H1 (cell line): ENCODE results near the gene PCDH9. TPM values are rescaled to one million over a fixed set of nuclear protein-coding genes. Genes with fewer than 3 reads are reported as not detected.
A peak's percentile ranks its signal among the peaks of the same experiment; 100 is the strongest.

Experiments
- CTCF ChIA-PET: fragments of 300-600 bp; sonication (Branson Sonifier 250); formaldehyde crosslinking; loops from one replicate; lab custom pipeline; 2021; ENCODE audit not compliant: partially characterized antibody; lab: Charles Lee
- POLR2A ChIA-PET: fragments of 300-600 bp; sonication (Branson Sonifier 250); formaldehyde crosslinking; loops from one replicate; lab custom pipeline; 2021; ENCODE audit warnings: inconsistent platforms; ENCODE audit not compliant: partially characterized antibody; lab: Charles Lee
- DNase-seq, 2 experiments: peaks; one replicate each; pipeline versions ENCODE4 v3.0.0 to v3.0.0-alpha.2; 2010 to 2022; ENCODE audit warnings: low spot score in 2 of 2, low read depth in 1 of 2, mixed read lengths in 1 of 2
- FAIRE-seq: peaks from 2 replicates; lab custom pipeline; 2011; peaks lifted over from hg19 to GRCh38; lab: Jason Lieb, UNC
- H2AFZ ChIP-seq: 2 replicates; pipeline ENCODE4 v1.8.1; 2012; ENCODE audit warnings: low read length, inconsistent platforms
- H2AK5ac ChIP-seq: 2 replicates; pipeline ENCODE4 v1.6.1; 2013; ENCODE audit warnings: low read depth, low read length
- H2BK120ac ChIP-seq: replicated peaks from 2 replicates; pipeline ENCODE3; 2013; ENCODE audit warnings: low read depth, low read length, inconsistent platforms
- H2BK12ac ChIP-seq: 2 replicates; pipeline ENCODE4 v1.6.1; 2013; ENCODE audit warnings: low read depth, low read length
- H2BK15ac ChIP-seq: 2 replicates; pipeline ENCODE4 v1.6.1; 2013; ENCODE audit warnings: low read length
- H2BK20ac ChIP-seq: 2 replicates; pipeline ENCODE4 v1.6.1; 2013; ENCODE audit warnings: low read length
- H2BK5ac ChIP-seq: 2 replicates; pipeline ENCODE4 v1.6.1; 2013; ENCODE audit warnings: low read depth, low read length
- H3K14ac ChIP-seq: 2 replicates; pipeline ENCODE4 v1.6.1; 2013; ENCODE audit warnings: inconsistent platforms; ENCODE audit not compliant: insufficient read length
- H3K18ac ChIP-seq: 2 replicates; pipeline ENCODE4 v1.6.1; 2013; ENCODE audit warnings: low read length; ENCODE audit errors: extremely low read depth
- H3K23ac ChIP-seq: 2 replicates; pipeline ENCODE4 v1.6.1; 2013; ENCODE audit warnings: inconsistent platforms; ENCODE audit not compliant: insufficient read length
- H3K23me2 ChIP-seq: 2 replicates; pipeline ENCODE4 v1.6.1; 2013; ENCODE audit warnings: low read depth, low read length
- H3K27ac ChIP-seq: 2 replicates; pipeline ENCODE4 v1.6.1; 2011; ENCODE audit warnings: low read depth, low read length, inconsistent platforms
- H3K27me3 ChIP-seq, 4 experiments: replicated peaks in 1 of 4; 1 replicate in 1 of 4; 2 replicates in 3 of 4; pipeline versions ENCODE4 v1.6.1 to v1.8.1; 2011 to 2013; ENCODE audit warnings: low read length in 3 of 4, mild to moderate bottlenecking in 3 of 4, inconsistent platforms in 2 of 4, mixed read lengths in 2 of 4, moderate library complexity in 1 of 4; ENCODE audit not compliant: control insufficient read depth in 3 of 4, insufficient read depth in 3 of 4; ENCODE audit errors: extremely low read depth in 1 of 4
- H3K36me3 ChIP-seq, 4 experiments: 2 replicates each; pipeline versions ENCODE4 v1.6.1 to v1.8.1; 2011 to 2013; ENCODE audit warnings: mild to moderate bottlenecking in 4 of 4, low read length in 3 of 4, moderate library complexity in 2 of 4, control low read depth in 1 of 4, inconsistent platforms in 1 of 4; ENCODE audit not compliant: insufficient read depth in 4 of 4, control insufficient read depth in 2 of 4
- H3K4ac ChIP-seq: replicated peaks from 2 replicates; pipeline ENCODE3; 2013; ENCODE audit warnings: low read length, low read depth, mixed read lengths, inconsistent platforms; ENCODE audit not compliant: insufficient read length
- H3K4me1 ChIP-seq, 4 experiments: replicated peaks in 1 of 4; 1 replicate in 1 of 4; 2 replicates in 3 of 4; pipeline versions ENCODE4 v1.6.1 to v1.8.1; 2011 to 2013; ENCODE audit warnings: low read length in 3 of 4, inconsistent platforms in 2 of 4, mixed read lengths in 1 of 4; ENCODE audit not compliant: insufficient read depth in 4 of 4, control insufficient read depth in 3 of 4
- H3K4me2 ChIP-seq, 2 experiments: 2 replicates each; pipeline versions ENCODE4 v1.6.1 to v1.8.1; 2011 to 2013; ENCODE audit warnings: low read depth in 2 of 2, low read length in 2 of 2, control low read depth in 1 of 2, inconsistent platforms in 1 of 2, mild to moderate bottlenecking in 1 of 2; ENCODE audit not compliant: insufficient read depth in 1 of 2
- H3K4me3 ChIP-seq, 4 experiments: fragments of 200-600, 300-600 bp in 1 of 4; sonication (generic), shearing (Covaris generic), sonication (Bioruptor Twin) in 1 of 4; 2 replicates each; pipeline versions ENCODE4 v1.5.1 to v1.8.1; 2011 to 2016; ENCODE audit warnings: low read length in 4 of 4, low read depth in 3 of 4, control low read depth in 2 of 4, inconsistent platforms in 2 of 4, mild to moderate bottlenecking in 2 of 4, mixed read lengths in 1 of 4, moderate library complexity in 1 of 4; ENCODE audit not compliant: insufficient read depth in 2 of 4; ENCODE audit errors: extremely low read depth in 1 of 4
- H3K56ac ChIP-seq: replicated peaks from 2 replicates; pipeline ENCODE3; 2013; ENCODE audit warnings: low read depth, mild to moderate bottlenecking, mixed read lengths, low read length, inconsistent platforms; ENCODE audit not compliant: insufficient read length
- H3K79me1 ChIP-seq: 2 replicates; pipeline ENCODE4 v1.6.1; 2013; ENCODE audit warnings: low read depth, low read length, control low read depth
- H3K79me2 ChIP-seq, 2 experiments: 2 replicates each; pipeline versions ENCODE4 v1.6.1 to v1.8.1; 2012 to 2013; ENCODE audit warnings: low read length in 2 of 2, mild to moderate bottlenecking in 2 of 2, inconsistent platforms in 1 of 2; ENCODE audit not compliant: insufficient read depth in 2 of 2, control insufficient read depth in 1 of 2
- H3K9ac ChIP-seq, 4 experiments: replicated peaks in 1 of 4; 1 replicate in 1 of 4; 2 replicates in 3 of 4; pipeline versions ENCODE4 v1.6.1 to v1.8.1; 2011 to 2013; ENCODE audit warnings: low read depth in 3 of 4, low read length in 3 of 4, control low read depth in 2 of 4, mild to moderate bottlenecking in 2 of 4, moderate library complexity in 2 of 4, inconsistent platforms in 1 of 4; ENCODE audit errors: extremely low read depth in 1 of 4
- H3K9me3 ChIP-seq, 2 experiments: 2 replicates each; pipeline versions ENCODE4 v1.6.1 to v1.8.1; 2012 to 2013; ENCODE audit warnings: mild to moderate bottlenecking in 2 of 2, moderate library complexity in 2 of 2, control low read depth in 1 of 2, inconsistent platforms in 1 of 2, low read depth in 1 of 2, low read length in 1 of 2, mixed read lengths in 1 of 2; ENCODE audit not compliant: insufficient read depth in 2 of 2
- H4K20me1 ChIP-seq, 2 experiments: replicated peaks in 1 of 2; 2 replicates each; pipeline versions ENCODE3 to v1.8.1; 2011 to 2013; ENCODE audit warnings: inconsistent platforms in 2 of 2, low read length in 2 of 2, mild to moderate bottlenecking in 1 of 2; ENCODE audit not compliant: insufficient read depth in 2 of 2, control insufficient read depth in 1 of 2
- H4K5ac ChIP-seq: 2 replicates; pipeline ENCODE4 v1.6.1; 2013; ENCODE audit warnings: low read length, low read depth, mixed read lengths, inconsistent platforms; ENCODE audit not compliant: insufficient read length
- H4K8ac ChIP-seq: 2 replicates; pipeline ENCODE4 v1.8.0; 2013; ENCODE audit warnings: mild to moderate bottlenecking, moderate library complexity, low read length, inconsistent platforms; ENCODE audit not compliant: insufficient read depth; ENCODE audit errors: extremely low read depth
- H4K91ac ChIP-seq: replicated peaks from 2 replicates; pipeline ENCODE3; 2013; ENCODE audit warnings: low read length, mixed read lengths, inconsistent platforms; ENCODE audit not compliant: insufficient read length
- TBP ChIP-seq: IDR thresholded peaks from 2 replicates; pipeline ENCODE4 v1.6.1; 2011; ENCODE audit warnings: low read depth, low read length, improper control_type of control experiment
- WGBS, 2 experiments: shearing (Covaris generic) in 1 of 2; methylation state at CpG; one replicate each; pipeline versions ENCODE4 v1.1.6 to v1.1.7; 2013 to 2015; ENCODE audit warnings: low lambda C conversion rate in 2 of 2, mixed read lengths in 2 of 2, inconsistent platforms in 1 of 2, low coverage in 1 of 2, missing lambda C conversion rate in 1 of 2; ENCODE audit not compliant: insufficient replicate concordance in 2 of 2, insufficient coverage in 1 of 2, insufficient read length in 1 of 2; ENCODE audit errors: extremely low coverage in 1 of 2, missing lambda C conversion rate in 1 of 2; 5-methylcytosine and 5-hydroxymethylcytosine counted together
- polyA plus RNA-seq, 7 experiments: library from polyadenylated mRNA; depleted of rRNA in 3 of 7; stranded (reverse) in 5 of 7; unstranded in 2 of 7; fragments of >200 nt in 5 of 7; fragments of 200-250 nt in 2 of 7; gene quantifications; 1 replicate in 5 of 7; 2 replicates in 1 of 7; 4 replicates in 1 of 7; pipeline versions ENCODE4 v1.2.1 to v1.2.3, GENCODE V29; 2011 to 2013; ENCODE audit warnings: missing spikeins in 2 of 7, mixed read lengths in 2 of 7
- total RNA-seq: library from RNA; stranded (reverse); fragmentation: NEBNext Ultra II Directional; extraction: Animal tissue kit (Norgen Biotek cat#: 25700); gene quantifications from 2 replicates; pipeline ENCODE4 v1.2.1, GENCODE V29; 2021
- TF ChIP-seq, protein P1 (sequence below), 3 experiments: IDR thresholded peaks; 1 replicate in 2 of 3; 2 replicates in 1 of 3; pipeline versions ENCODE4 v1.5.1 to v1.6.1; 2011; ENCODE audit warnings: low read length in 3 of 3, mild to moderate bottlenecking in 3 of 3, inconsistent platforms in 2 of 3, low read depth in 1 of 3, moderate library complexity in 1 of 3; ENCODE audit not compliant: insufficient read depth in 1 of 3; ENCODE audit errors: control extremely low read depth in 1 of 3

The PCDH9 gene
- total and polyA plus RNA-seq, 2 of the 8 experiments (the other 6 are each of a cell fraction or from before 2014, with no cell fraction given): 0.12 to 0.60 TPM

DNA sequence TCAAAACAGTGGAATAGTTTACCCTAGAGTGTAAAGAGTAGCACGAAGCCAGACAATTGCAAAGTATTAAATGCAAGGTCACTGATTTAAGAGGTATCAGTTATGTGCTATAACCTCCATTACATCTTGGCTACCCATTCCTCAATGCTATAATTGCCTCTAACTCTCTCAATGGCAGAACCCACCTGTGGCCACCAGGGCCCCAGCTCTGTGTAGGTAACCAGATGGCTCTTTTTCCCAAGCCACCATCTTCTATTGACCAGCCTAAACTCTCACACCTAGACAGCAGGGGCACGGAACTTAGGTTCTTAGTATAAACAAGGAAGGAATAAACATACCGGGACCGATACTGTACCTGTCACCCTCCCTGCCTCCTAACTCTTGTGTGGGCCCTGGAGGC, 277.6 kb downstream of the PCDH9 start:
- Histone ChIP-seq H2BK12ac (no peak overlapping the region), H3K79me1 (no peaks in the 10 kb centered on the region), H4K5ac (no peak overlapping the region), H3K4me1 (peaks cover 0 to 26% (median 5%) of the 10 kb centered on the region in 4 experiments; a peak in 4 of 7 replicates), H3K23ac (no peak overlapping the region), H2BK20ac (no peak overlapping the region), H4K8ac (no peak overlapping the region), H4K20me1 (no peaks in the 10 kb centered on the region), H3K36me3 (no peaks in the 10 kb centered on the region), H2BK120ac (no peak overlapping the region), H3K4ac (no peak overlapping the region), H3K18ac (no peak overlapping the region), H3K4me2 (no peak overlapping the region), H3K27me3 (no peaks in the 10 kb centered on the region), H2AK5ac (no peak overlapping the region), H2BK15ac (no peak overlapping the region), H3K23me2 (no peaks in the 10 kb centered on the region), H3K9ac (no peak overlapping the region), H3K4me3 (no peak overlapping the region), H2AFZ (no peak overlapping the region), H2BK5ac (no peak overlapping the region), H3K9me3 (no peaks in the 10 kb centered on the region), H4K91ac (no peak overlapping the region), H3K14ac (no peak overlapping the region), H3K79me2 (no peaks in the 10 kb centered on the region), H3K27ac (no peak overlapping the region), H3K56ac (no peak overlapping the region)
- POLR2A ChIA-PET: no interaction called here
- no peak for FAIRE-seq
- CTCF ChIA-PET: no interaction called here
- WGBS, 2 experiments: 86% methylated on average over 4 of the region's 4 CpGs; no CpG with 5 or more reads in 1 of the 2 experiments
- no peak for TF ChIP-seq TBP
- TF ChIP-seq, protein P1, sequence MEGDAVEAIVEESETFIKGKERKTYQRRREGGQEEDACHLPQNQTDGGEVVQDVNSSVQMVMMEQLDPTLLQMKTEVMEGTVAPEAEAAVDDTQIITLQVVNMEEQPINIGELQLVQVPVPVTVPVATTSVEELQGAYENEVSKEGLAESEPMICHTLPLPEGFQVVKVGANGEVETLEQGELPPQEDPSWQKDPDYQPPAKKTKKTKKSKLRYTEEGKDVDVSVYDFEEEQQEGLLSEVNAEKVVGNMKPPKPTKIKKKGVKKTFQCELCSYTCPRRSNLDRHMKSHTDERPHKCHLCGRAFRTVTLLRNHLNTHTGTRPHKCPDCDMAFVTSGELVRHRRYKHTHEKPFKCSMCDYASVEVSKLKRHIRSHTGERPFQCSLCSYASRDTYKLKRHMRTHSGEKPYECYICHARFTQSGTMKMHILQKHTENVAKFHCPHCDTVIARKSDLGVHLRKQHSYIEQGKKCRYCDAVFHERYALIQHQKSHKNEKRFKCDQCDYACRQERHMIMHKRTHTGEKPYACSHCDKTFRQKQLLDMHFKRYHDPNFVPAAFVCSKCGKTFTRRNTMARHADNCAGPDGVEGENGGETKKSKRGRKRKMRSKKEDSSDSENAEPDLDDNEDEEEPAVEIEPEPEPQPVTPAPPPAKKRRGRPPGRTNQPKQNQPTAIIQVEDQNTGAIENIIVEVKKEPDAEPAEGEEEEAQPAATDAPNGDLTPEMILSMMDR (IDR thresholded peaks at IDR 0.05; ENCODE audit: control extremely low read depth in 1 of 3, insufficient read depth in 1 of 3, low read depth in 1 of 3, low read length in 3 of 3): peak in 1 of 3 experiments; percentile 17; a peak in 1 of 4 replicates
- DNase-seq: no peak
